GM23338 (cell line): ENCODE data around the gene COMMD10. TPM values are rescaled to one million over a fixed set of nuclear protein-coding genes. Genes with fewer than 3 reads are reported as not detected.

Source experiments
- ATAC-seq: fragments of 200-7000 bp; cut with Tn5 transposase; 3 replicates; pipeline ENCODE4 v1.9.1; 2020
- DNase-seq: peaks from one replicate; pipeline ENCODE4 v3.0.0-alpha.2; 2015; ENCODE audit warnings: low spot score
- H2AFZ ChIP-seq: fragments of 200-600 bp; sonication (generic); 2 replicates; pipeline ENCODE4 v1.8.0; 2016; ENCODE audit warnings: antibody characterized with exemption, mild to moderate bottlenecking, moderate library complexity
- H3F3A ChIP-seq: fragments of 200-600 bp; sonication (generic); replicated peaks from 2 replicates; pipeline ENCODE4 v1.8.0; 2017; ENCODE audit warnings: antibody characterized with exemption, mixed run types, low read depth
- H3K27ac ChIP-seq: fragments of 200-600 bp; sonication (generic); 2 replicates; pipeline ENCODE4 v1.6.1; 2016; ENCODE audit warnings: low read depth
- H3K27me3 ChIP-seq: fragments of 200-600 bp; sonication (generic); 2 replicates; pipeline ENCODE4 v1.8.0; 2016; ENCODE audit warnings: mild to moderate bottlenecking, mixed run types, moderate library complexity; ENCODE audit not compliant: insufficient read depth
- H3K36me3 ChIP-seq: fragments of 200-600 bp; sonication (generic); 2 replicates; pipeline ENCODE4 v1.8.0; 2016; ENCODE audit warnings: mild to moderate bottlenecking; ENCODE audit not compliant: insufficient read depth
- H3K4me1 ChIP-seq: fragments of 200-600 bp; sonication (generic); 2 replicates; pipeline ENCODE4 v1.8.0; 2016; ENCODE audit warnings: mild to moderate bottlenecking, moderate library complexity; ENCODE audit not compliant: insufficient read depth
- H3K4me2 ChIP-seq: fragments of 200-600 bp; sonication (generic); 2 replicates; pipeline ENCODE4 v1.7.1; 2017; ENCODE audit warnings: mixed run types
- H3K4me3 ChIP-seq: fragments of 200-600 bp; sonication (generic); 2 replicates; pipeline ENCODE4 v1.6.1; 2016; ENCODE audit warnings: mixed run types
- H3K79me2 ChIP-seq: fragments of 200-600 bp; sonication (generic); replicated peaks from 2 replicates; pipeline ENCODE4 v1.8.0; 2017; ENCODE audit warnings: mild to moderate bottlenecking; ENCODE audit not compliant: insufficient read depth
- H3K9me2 ChIP-seq: fragments of 200-600 bp; sonication (generic); 2 replicates; pipeline ENCODE4 v1.8.0; 2017; ENCODE audit not compliant: insufficient read depth
- H4K20me1 ChIP-seq: fragments of 200-600 bp; sonication (generic); replicated peaks from 2 replicates; pipeline ENCODE4 v1.8.0; 2017; ENCODE audit warnings: mild to moderate bottlenecking; ENCODE audit not compliant: insufficient read depth
- H3K27ac Mint-ChIP-seq: 2 replicates; pipeline ENCODE4 v1.8.0; 2020; ENCODE audit warnings: inconsistent platforms, mild to moderate bottlenecking, moderate library complexity, mixed read lengths
- H3K27me3 Mint-ChIP-seq: 3 replicates; pipeline ENCODE4 v1.8.0; 2022; ENCODE audit warnings: low read depth, mild to moderate bottlenecking, moderate library complexity, mixed read lengths, inconsistent platforms; ENCODE audit not compliant: insufficient read depth, poor library complexity
- H3K36me3 Mint-ChIP-seq: 3 replicates; pipeline ENCODE4 v1.8.0; 2021; ENCODE audit warnings: low read depth, mild to moderate bottlenecking, inconsistent platforms, moderate library complexity, mixed read lengths
- H3K4me1 Mint-ChIP-seq: 3 replicates; pipeline ENCODE4 v1.8.0; 2020; ENCODE audit warnings: mild to moderate bottlenecking, inconsistent platforms, mixed read lengths
- H3K4me3 Mint-ChIP-seq: 3 replicates; pipeline ENCODE4 v1.8.0; 2021; ENCODE audit warnings: moderate library complexity, mild to moderate bottlenecking, inconsistent platforms, mixed read lengths
- H3K9me3 Mint-ChIP-seq: 3 replicates; pipeline ENCODE4 v1.8.0; 2020; ENCODE audit warnings: moderate library complexity, mild to moderate bottlenecking, inconsistent platforms, mixed read lengths
- CREB1 ChIP-seq: fragments of 250-450 bp; sonication (Bioruptor Pico); IDR thresholded peaks from 2 replicates; pipeline ENCODE4 v1.5.0; 2020; ENCODE audit warnings: low read depth, mild to moderate bottlenecking, moderate library complexity
- CTCF ChIP-seq, 2 experiments: fragments of 200-600 bp in 1 of 2; sonication (generic) in 1 of 2; conservative IDR thresholded peaks; 2 replicates each; pipeline versions ENCODE4 v1.5.1 to v1.6.1; 2016 to 2017; ENCODE audit warnings: antibody characterized with exemption in 2 of 2, low read depth in 2 of 2, mild to moderate bottlenecking in 2 of 2, moderate library complexity in 1 of 2
- ETS1 ChIP-seq: IDR thresholded peaks from 2 replicates; pipeline ENCODE4 v1.6.1; 2016; ENCODE audit warnings: antibody characterized with exemption
- EZH2phosphoT487 ChIP-seq: fragments of 200-600 bp; sonication (generic); IDR thresholded peaks from one replicate; pipeline ENCODE4 v1.8.1; 2018; ENCODE audit warnings: antibody characterized with exemption; ENCODE audit not compliant: unreplicated experiment
- NANOG ChIP-seq: IDR thresholded peaks from 2 replicates; pipeline ENCODE4 v1.6.1; 2016; ENCODE audit warnings: antibody characterized with exemption, borderline replicate concordance
- POLR2AphosphoS5 ChIP-seq: IDR thresholded peaks from 2 replicates; pipeline ENCODE4 v1.6.1; 2016; ENCODE audit warnings: antibody characterized with exemption, low read depth
- REST ChIP-seq: IDR thresholded peaks from one replicate; pipeline ENCODE4 v1.6.1; 2018; ENCODE audit warnings: antibody characterized with exemption; ENCODE audit not compliant: unreplicated experiment
- STAT1 ChIP-seq: IDR thresholded peaks from one replicate; pipeline ENCODE4 v1.6.1; 2016; ENCODE audit warnings: antibody characterized with exemption; ENCODE audit not compliant: unreplicated experiment
- ZNF114 ChIP-seq: fragments of 250-450 bp; sonication (Bioruptor Pico); IDR thresholded peaks from 2 replicates; pipeline ENCODE4 v1.5.0; 2020; ENCODE audit warnings: mild to moderate bottlenecking, moderate library complexity
- ZNF331 ChIP-seq: fragments of 250-450 bp; sonication (Bioruptor Pico); IDR thresholded peaks from 2 replicates; pipeline ENCODE4 v1.5.0; 2020; ENCODE audit warnings: low read depth, mild to moderate bottlenecking, moderate library complexity
- ZNF462 ChIP-seq: fragments of 250-450 bp; sonication (Bioruptor Pico); IDR thresholded peaks from 2 replicates; pipeline ENCODE4 v1.5.0; 2020; ENCODE audit warnings: mild to moderate bottlenecking, moderate library complexity
- polyA plus RNA-seq: library from polyadenylated mRNA; unstranded; fragments of >200 nt; fragmentation: Nextera tagmentation; extraction: Ambion mirVana; gene quantifications from 2 replicates; pipeline ENCODE4 v1.2.1, GENCODE V29; 2016
- total RNA-seq: library from RNA; depleted of rRNA; stranded (reverse); fragments of >200 nt; shearing (Covaris generic); gene quantifications from 2 replicates; pipeline ENCODE4 v1.2.3, GENCODE V29; 2014

COMMD10 gene
- total and polyA plus RNA-seq, 2 experiments from 2014 or later, result 58.5 to 84.0 TPM

GRCh38 chr5:116088062-116088461, 3.2 kb downstream of the COMMD10 start (continued):
- TF ChIP-seq ETS1 (no peak), ZNF331 (CRISPR knock-in tag) (no peak), NANOG (no peak)

- H3K36me3 Mint-ChIP-seq, result peaks cover 23% of the 10 kb centered on the region
- TF ChIP-seq ETS1 (no peak), STAT1 (no peak), REST (no peak), CREB1 (CRISPR knock-in tag) (no peak), NANOG (no peak), ZNF462 (CRISPR knock-in tag) (no peak), POLR2AphosphoS5 (no peak), ZNF114 (CRISPR knock-in tag) (no peak), EZH2phosphoT487 (no peak), CTCF (conservative IDR thresholded peaks at IDR 0.05; ENCODE audit: low read depth in 2 of 2) (no peak)
- ATAC-seq, result no peak
- H3K9me2 ChIP-seq, result no peaks in the 10 kb centered on the region
- H3K79me2 ChIP-seq, result peaks cover 42% of the 10 kb centered on the region
- no peaks in the 10 kb centered on the region; the same call in 2 of the 3 replicates for H3K9me3 Mint-ChIP-seq
- no peaks in the 10 kb centered on the region for H3F3A ChIP-seq
- peaks cover 2% of the 10 kb centered on the region; the same call in 1 of the 3 replicates for H3K4me1 Mint-ChIP-seq
- H3K27me3 Mint-ChIP-seq, result peaks cover under 1% of the 10 kb centered on the region
- H3K4me2 ChIP-seq, result no peak overlapping the region
- H3K4me3 ChIP-seq, result no peak overlapping the region
- H3K27me3 ChIP-seq, result no peaks in the 10 kb centered on the region
- DNase-seq, result no peak
- no peaks in the 10 kb centered on the region for H4K20me1 ChIP-seq
- H3K27ac Mint-ChIP-seq, result no peak overlapping the region
- H3K4me1 ChIP-seq, result no peaks in the 10 kb centered on the region
- no peak overlapping the region for H3K27ac ChIP-seq
- H3K36me3 ChIP-seq, result peaks cover 24% of the 10 kb centered on the region; the same call in 1 of the 2 replicates
- no peak overlapping the region for H2AFZ ChIP-seq
- H3K4me3 Mint-ChIP-seq, result no peak overlapping the region
These were observed 5.5 kb downstream of the COMMD10 start for GRCh38 chr5:116090302-116090701.
